Left cardiac atrium (tissue), 4 donors: Measurements from ENCODE around the gene MYLK. TPM values are rescaled to one million over a fixed set of nuclear protein-coding genes. Genes with fewer than 3 reads are reported as not detected.

ENCODE experiments used
- ATAC-seq, 2 donors: fragments of 200-7000 bp; cut with Tn5 transposase; one replicate each; pipeline ENCODE4 v1.9.1; 2020; ENCODE audit warnings: mild to moderate bottlenecking in 2 of 2, moderate library complexity in 2 of 2
- DNase-seq: peaks from one replicate; pipeline ENCODE4 v3.0.0-alpha.2; 2020
- intact Hi-C, 2 donors: fragments of 100-400 bp; cut with DNase I; formaldehyde crosslinking; loops; one replicate each; pipeline versions ENCODE4 v1.14.1 to v1.15.1; 2022 to 2023
- total RNA-seq, 2 donors: library from RNA; stranded (reverse); fragmentation: NEBNext Ultra II Directional; extraction: Animal tissue kit (Norgen Biotek cat#: 25700); gene quantifications; one replicate each; pipeline ENCODE4 v1.2.1, GENCODE V29; 2021
- donor health status: DM: no; HTN: yes; CAD: no.
- donor health status: DM: no; HTN: yes; CAD: no; lungs with severe emphysema.
- donor health status: DM: yes; HTN: yes; CAD: no.
- donor health status: Dilated cardiomyopathy.

The MYLK gene
- total RNA-seq, 2 donors from 2014 or later: 66.2 to 116 TPM

DNA sequence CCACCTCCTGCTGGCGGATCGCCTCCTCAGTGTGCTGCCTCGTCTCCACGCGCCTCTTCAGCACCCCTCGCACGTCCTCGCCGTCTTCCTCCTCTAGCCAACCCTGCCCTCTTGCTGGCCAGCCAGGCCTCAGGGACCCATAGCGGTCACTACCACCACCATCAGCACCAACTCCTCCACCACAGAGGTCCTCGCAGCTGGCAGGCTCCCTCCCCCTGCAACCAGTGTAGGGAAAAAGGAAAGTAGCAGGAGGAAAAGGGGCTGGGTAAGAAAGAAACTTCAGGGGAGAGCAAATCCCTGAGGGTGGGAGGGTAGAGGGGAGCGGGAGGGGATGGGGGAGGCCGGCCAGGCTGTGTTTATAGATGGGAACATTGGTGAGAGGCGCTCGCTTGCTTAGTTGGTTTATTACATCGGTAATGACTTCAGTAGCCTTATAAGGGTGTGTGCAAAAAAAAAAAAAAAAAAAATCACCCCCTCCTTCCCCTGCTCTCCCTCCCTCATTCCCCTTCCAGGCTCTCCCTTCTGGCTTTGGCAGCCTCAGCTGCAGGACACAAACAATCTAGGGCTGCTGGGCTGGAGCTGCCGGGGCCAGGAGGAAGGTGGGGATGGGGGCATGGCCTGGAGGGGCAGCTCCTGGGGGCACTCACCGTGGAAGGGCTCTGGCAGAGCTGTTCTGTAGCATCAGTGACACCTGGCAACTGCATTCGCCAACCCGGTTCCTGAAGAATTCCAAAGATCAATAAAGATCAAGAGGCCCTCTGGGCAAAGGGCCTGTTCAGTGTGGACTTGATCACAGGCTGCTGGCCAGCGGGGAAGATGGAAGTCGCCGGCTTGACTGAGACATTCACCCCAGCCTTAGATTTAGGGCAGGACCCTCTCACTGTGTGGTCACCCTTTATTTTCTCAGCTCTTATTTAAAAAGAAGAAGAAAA is 183.1 kb downstream of the MYLK start:
- DNase-seq (no peak), ATAC-seq (peak; percentile 13 to 64)
- intact Hi-C loops: loop anchor here in 1 of 2 donors (5.0 kb wide), 1 partner anchor 49 kb away; no protein-coding TSS in a partner anchor

DNA sequence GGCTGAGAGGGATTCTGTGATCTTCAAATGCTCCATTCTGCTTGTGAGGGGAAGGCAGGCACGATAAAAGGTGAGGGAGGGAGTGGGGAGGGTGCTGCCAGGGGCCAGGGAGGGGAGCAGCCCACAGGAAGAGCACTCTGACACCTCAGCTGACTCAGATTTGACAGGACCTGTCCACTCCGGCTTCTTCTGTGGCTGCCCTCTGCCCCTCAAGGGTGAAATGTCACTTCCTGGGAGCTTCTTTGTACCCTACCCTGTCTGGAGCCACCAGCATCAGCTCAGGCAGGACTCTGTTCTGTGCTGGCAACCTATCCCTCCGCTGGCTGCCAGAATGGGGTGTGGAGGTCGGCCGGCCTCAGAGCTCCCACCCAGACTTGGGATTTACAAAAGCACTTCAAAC is 185.3 kb downstream of the MYLK start:
- DNase-seq: no peak
- intact Hi-C loops: no loop called here
- no peak for ATAC-seq

DNA sequence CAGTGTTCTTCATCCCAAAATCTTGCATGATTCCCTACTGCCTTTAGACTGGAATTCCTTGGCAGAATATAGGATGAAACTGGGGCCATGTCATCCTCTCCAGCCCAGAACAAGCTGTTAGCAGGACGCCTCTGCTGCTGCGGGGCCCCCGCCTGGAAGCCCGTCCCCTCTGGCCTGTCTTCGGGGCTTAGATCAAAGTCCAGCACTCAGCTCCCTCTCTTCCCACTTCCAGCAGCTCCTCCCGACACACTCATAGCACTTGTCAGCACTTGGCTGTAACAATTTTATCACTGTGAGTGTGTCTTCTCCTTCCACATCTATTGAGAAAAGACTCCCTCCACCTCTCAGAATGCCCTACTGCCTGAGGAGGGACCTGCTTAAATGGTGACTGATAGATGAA is 187.3 kb downstream of the MYLK start:
- peak; percentile 36 to 55 for ATAC-seq
- no peak for DNase-seq
- intact Hi-C loops: no loop called here

DNA sequence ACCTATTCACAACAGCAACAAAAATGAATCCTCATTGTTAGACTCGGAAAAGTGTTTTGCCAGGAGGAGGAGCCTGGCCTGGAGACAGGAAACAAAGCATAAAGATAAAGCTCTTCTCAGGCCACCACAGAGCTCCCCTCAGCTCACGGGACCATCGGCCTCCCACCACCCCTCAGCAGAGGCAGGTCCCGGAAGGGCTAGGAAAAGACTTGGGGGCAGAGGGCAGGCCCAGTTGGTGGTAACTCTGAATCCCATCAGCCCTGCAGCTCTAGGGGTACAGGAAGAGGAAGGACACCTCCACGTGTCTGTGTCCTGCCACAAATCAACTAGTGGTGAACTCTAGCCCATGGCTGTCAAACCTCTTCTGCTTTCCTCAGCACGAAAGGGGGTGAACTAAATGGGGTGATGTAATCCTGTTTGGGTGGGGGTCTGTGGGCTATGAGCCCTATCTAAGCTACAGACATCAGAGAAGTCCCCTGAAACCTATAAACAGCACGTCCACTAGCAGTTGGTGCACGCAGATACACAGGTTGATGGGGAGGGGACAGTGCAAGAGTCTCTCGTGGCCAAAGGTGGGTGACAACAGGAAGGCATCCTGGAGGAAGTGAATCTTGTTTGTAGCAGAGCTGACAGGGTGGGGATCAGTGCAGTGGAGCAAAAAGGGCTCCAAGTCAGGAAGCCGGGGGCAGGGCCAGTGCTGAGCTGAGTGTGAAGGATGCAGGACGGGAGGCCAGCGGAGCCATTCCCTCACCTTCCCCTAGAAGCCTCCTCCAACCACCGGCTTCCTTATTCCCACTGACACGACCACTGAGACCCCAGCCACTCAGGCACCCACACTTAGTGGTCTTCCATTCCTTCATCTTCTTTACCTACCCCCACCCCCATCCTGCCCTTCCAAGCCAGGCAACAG is 188.1 kb downstream of the MYLK start:
- intact Hi-C loops: no loop called here
- no peak for DNase-seq
- ATAC-seq: no peak

DNA sequence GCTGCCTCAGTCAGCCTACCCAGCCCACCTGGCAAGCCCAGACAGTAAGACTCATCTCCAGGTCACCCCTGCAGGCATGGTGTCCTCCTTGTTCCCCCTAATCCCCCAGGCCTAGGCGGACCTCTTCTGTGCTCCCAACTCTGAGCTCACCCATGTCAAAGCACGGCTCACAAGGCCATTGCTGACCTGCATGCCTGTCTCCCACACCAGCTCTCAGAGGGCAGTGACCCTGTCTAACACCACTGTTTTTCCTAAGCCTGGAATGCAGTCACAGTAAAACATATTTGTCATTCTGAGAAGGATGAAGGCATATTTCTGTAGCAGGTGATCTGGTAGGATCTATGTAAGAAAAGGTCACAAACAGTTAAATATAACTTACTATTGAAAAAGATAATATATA is 189.0 kb downstream of the MYLK start:
- no peak for DNase-seq
- no peak for ATAC-seq
- intact Hi-C loops: no loop called here

DNA sequence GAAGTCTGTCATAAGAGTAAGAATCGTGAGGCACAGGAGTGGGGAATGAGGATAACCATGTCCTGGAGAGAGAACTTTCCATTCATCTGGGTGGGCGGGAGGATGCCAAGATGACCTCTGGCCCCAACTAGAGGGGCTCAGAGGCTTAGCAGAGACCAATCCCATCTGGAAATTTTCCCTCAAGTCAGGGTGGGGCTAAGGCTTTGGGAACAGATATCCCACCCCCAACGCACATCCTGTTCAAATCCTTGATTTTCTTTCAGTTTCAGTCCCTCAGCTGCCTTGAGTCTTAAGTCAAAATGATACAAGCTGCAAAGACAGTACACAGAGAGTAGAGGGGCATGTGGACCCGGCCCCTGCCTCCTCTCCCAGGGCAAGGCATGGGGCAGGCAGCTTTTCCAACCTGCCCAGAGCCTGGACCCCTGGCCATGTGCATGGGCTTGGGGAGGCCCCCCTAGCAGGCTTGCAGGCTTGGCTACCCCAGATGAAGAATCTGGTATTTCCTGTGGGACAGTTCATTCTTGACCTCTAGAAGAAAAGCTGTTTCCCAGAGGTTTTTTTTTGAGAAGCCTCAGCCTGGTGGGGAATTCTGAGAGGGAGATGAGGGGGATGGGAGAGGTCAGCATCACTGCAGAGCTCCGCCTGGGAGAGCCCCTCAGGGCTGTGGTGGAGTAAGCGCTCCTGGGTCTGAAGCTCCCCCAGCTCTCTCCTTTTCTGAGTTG is 189.6 kb downstream of the MYLK start:
- intact Hi-C loops: no loop called here
- no peak for DNase-seq
- no peak for ATAC-seq

DNA sequence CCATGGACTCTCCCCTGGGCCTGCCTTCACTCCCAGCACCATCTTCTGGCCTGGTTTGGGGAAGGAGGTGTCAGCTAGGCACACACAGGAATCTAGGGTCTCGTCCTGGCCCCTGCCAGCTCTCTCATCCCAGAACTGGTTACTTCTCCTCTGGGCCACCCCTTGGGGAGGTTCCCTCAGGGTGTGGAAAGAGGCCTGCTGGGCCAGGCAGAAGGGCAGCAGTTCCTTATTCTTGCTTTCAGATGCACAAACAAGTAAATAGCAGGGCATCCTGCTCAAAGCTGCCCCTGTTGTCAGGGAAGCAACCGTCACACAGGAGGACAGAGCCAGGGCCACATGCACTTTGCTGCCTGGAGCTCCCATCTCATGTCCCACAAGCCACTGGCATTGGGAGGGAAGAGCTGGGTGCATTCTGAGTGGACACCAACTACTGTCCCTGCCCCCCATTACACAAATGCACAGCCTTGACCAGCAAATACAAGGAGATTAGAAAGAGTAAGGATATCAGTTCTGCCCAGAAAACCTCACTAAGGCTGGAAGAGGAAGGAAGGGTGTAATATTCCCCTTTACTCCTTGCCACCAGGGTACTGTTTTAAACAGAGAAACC is 190.4 kb downstream of the MYLK start:
- no peak for ATAC-seq
- DNase-seq: no peak
- intact Hi-C loops: no loop called here

DNA sequence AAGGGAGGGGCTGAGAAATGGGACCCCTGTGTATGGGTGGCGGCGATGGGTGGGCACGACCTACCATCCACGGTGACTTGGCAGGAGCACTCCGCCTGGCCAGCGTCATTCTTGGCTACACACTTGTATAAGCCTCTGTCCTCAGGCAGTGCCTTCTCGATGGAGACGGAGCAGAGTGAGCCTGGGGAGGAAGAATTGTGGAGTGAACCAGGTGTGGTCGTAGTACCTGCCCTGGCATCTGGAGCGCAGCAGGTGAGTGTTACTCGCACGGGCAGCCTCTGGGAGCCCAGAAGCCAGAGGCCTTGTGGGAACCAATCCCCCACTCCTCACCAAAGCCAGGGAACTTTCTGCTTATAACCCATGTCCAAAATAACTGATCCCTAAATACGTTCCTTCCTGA is 191.5 kb downstream of the MYLK start:
- no peak for ATAC-seq
- intact Hi-C loops: no loop called here
- no peak for DNase-seq

DNA sequence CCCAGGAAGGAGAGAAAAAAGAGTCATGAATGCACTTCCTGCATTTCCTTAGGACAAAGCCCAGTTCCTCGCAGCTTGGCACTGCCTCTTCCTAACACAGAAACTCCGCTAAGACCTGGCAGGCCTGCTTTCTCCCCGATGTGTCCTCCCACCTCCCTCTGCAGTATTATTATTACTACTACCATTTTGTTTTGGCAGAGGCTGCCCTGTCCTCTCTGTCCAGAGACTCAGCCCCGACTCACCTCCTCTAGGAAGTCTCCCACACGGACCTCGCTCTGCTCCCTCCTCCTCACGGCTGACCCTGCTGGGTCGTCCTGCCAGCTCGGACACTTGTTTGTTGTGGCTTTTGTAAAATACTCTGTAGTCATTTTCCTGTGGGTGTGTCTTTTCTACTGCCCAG is 192.1 kb downstream of the MYLK start:
- ATAC-seq: no peak
- intact Hi-C loops: no loop called here
- no peak for DNase-seq

DNA sequence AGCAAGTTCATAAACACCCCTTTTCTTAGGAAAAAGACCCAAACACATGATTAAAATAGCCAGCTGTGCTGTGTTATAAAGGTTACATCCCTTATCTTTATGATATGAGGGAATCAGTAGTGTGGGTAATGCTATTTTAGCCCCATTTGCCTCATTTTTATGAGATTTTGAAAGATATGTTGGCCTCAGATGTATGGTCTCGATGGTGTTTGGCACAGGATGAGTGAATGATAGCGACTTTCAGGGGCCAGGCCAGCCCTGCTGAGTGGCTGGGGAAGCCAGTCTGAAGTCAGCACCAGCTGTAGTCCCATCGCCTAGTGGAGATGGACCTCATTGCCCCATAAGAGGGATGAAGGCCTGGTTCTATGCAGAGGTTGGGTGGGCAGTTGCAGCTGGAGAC is 194.3 kb downstream of the MYLK start:
- no peak for ATAC-seq
- DNase-seq: no peak
- intact Hi-C loops: no loop called here

DNA sequence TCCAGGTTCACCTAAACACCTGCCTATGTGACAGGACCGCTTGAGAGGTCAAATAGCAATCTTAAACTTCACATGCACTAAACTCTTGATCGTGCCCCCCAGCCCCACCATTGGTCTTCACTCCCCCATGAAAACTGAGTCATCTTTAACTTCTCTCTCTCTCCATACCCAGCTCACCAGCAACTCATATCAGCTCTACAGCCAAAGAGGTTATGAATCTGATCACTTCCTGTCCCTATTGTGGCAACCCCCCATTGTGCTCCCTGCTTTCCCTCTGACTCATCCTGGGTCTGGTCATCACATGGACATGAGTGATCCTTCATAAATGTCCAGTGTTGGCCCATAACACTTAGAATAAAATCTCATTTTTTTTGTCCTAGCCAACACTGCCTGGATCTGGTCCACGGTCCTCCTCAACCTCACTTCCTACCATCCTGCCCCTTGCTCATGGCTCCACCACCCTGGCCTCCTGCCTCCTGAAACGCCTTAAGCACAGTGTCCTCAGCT is 195.8 kb downstream of the MYLK start:
- peak in 1 of 2 donors; percentile 28 for ATAC-seq
- intact Hi-C loops: no loop called here

DNA sequence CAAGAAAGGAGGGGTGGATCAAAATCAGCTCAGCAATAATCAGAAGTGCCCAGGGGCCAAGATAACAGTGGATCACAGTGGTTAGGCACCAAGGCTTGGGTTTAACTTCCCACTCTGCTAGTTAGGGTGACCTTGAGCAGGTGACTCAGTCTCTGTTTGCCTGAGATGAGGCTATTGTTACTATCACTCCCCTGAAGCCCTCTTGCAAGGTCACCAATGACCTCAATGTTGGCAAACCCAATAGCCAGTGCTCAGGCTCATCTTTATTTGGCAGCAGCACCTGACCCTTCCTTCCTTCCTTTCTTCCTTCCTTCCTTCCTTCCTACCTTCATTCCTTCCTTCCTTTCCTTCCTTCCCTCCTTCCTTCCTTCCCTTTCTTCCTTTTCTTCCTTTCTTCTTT is 196.8 kb downstream of the MYLK start:
- intact Hi-C loops: no loop called here
- no peak for DNase-seq
- peak in 1 of 2 donors; percentile 54 for ATAC-seq

More for the DNA sequence above, 195.8 kb downstream of the MYLK start:
- DNase-seq: no peak

DNA sequence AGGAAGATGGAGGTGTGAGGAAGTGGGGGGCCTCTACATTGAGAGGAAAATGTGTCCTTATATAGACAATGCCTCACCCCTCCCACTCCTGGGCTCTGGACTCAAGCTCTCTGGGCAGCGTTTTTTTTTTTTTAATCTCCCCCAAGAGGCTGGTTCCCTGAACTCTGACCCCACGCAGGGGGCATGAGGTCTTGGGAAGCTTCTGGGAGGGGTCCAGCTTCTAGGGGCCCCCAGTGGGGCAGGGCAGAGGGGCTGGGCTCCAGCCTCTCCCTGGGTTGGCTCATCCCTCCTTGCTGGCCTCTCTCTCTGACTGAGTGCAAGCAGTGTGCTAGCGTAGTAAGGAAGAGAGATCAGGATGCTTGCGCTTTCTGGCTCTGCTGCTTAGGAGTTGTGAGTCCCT is 197.9 kb downstream of the MYLK start:
- intact Hi-C loops: no loop called here
- ATAC-seq: peak in 1 of 2 donors; percentile 51

DNA sequence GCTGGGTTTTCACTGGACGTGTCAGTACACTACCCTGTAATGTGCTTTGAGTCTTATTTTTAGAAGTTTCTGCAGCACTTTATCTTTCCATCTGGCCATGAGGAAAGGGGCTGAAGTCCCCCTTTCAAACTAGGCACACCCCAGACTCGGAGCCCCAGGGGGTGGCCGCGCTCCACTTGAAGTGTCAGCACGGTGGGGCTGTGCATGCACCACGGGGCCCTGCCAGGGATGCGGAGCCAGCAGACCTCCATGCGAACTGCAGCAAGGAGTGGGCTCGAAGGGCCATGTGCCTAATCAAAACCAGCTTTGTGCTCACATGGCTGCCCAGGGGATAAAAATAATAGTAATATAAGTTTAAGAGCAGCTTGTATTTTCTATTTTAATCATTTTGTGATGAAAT is 198.4 kb downstream of the MYLK start:
- DNase-seq (no peak), ATAC-seq (no peak)
- intact Hi-C loops: no loop called here

More for the DNA sequence above, 197.9 kb downstream of the MYLK start:
- no peak for DNase-seq

DNA sequence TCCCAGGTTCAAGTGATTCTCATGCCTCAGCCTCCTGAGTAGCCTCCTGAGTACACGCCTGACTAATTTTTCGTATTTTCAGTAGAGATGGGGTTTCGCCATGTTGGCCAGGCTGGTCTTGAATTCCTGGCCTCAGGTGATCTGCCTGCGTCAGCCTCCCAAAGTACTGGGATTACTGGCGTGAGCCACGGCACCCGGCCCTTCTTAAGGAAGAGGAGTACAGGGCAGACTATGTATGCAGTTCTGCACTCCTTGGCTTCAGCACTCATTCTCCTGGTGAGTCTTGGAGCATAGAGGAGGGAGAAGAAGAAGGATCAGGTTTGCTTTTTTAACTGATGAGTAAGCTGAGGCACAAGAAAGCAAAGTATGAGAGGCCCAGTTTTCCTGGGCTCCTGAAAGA is 199.5 kb downstream of the MYLK start:
- intact Hi-C loops: no loop called here
- no peak for ATAC-seq
- no peak for DNase-seq

DNA sequence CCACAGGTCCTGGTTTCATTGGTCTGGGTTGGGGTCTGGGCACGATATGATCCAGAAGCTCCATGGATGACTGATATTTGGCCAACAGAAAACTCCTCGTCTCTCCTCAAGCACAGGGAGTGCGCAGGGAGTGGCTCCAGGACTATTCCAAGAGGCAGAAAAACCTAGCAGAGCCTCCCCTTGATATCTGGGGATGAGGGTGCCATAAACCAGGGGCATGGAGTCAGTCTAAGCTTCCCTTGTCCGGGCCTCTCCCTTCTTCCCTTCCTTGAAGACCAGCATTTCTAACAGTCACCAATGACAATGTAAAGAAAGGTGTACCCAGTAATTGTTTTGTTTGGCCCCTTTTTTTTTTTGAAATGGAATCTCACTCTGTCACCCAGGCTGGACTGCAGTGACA is 199.9 kb downstream of the MYLK start:
- intact Hi-C loops: no loop called here
- ATAC-seq: no peak

DNA sequence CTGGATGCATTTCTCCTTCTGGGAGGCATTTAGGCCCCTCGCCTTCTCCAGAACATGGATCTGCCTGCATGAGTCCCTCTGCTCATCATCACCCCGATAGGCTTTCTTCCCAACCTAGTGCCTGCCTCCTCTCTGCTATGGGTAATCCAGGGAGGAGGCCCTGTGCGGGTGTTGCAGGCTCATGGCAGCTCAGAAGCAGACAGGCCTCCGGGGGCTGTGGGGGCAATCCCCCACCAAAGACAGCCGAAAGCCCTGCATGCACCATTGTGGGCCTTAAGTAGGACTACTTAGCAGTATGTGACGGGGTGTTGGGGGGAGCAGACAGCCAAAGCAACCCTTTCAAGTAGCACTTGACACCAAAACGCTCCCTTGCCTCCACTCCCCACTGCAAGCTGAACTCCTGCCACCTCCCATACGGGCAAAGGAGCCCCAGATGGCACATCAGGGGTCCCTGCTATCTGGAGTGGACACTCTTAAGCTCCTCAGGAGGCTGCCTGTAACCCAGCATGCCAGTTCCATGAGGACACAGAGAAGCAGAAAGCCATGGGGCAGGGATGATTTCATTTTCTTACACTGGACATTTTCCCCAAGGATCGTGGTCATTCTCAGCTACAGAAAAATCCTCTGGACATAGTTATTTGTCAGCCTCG is 200.5 kb downstream of the MYLK start:
- DNase-seq (no peak), ATAC-seq (no peak)
- intact Hi-C loops: no loop called here

More for the DNA sequence above, 199.9 kb downstream of the MYLK start:
- DNase-seq: no peak

DNA sequence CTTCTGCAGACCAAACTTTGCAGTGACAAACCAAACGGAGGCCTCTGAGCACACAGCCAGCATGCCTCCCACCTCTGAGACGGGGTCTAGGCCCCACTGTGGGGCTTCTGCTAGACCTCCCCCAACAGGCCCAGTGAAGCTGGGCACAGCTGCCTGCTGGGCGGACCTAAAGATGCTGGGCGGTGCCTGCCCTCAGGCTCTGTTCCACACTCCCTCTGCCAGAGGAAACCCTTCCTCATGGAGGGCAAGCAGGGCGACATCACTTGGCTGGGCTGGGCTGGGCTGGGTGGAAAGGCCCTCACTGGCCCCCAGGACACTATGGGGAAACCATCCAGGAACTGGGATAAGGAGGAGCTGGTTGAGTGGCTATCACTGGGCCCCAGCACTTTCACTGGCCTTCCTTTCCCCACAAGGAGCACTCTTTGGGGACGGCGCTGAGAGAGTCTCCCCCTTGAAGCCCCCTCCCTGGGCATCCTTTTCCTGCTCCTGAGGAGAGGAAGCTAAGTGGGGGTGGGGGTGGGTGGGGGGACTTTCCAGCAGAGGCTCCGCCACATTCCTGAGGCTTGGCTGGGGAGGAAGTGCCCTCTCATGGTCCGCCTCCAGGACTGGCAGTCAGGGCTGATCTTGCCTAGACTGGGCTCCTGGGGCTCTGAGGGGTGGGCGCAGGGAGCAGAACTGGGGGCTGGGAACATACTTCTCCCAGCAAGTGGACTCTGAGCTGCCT is 201.2 kb downstream of the MYLK start:
- DNase-seq (no peak), ATAC-seq (no peak)
- intact Hi-C loops: no loop called here
